Tibial nerve (tissue), 4 donors: ENCODE data around the gene ZNF467. TPM values are rescaled to one million over a fixed set of nuclear protein-coding genes. Genes with fewer than 3 reads are reported as not detected.

Experiments
- DNase-seq, 2 donors: peaks; one replicate each; pipeline ENCODE4 v3.0.0-alpha.2; 2019; ENCODE audit warnings: low spot score in 2 of 2
- H3K27ac ChIP-seq, 4 donors: fragments of 200-600 bp; sonication (generic) in 3 of 4; one replicate each; pipeline ENCODE4 v1.5.1; 2017 to 2019; ENCODE audit warnings: mild to moderate bottlenecking in 1 of 4
- H3K27me3 ChIP-seq, 2 donors: fragments of 200-600 bp; sonication (generic) in 1 of 2; one replicate each; pipeline versions ENCODE4 v1.5.1 to v1.6.0; 2017 to 2019
- H3K36me3 ChIP-seq, 3 donors: fragments of 200-600 bp; sonication (generic); one replicate each; pipeline ENCODE4 v1.5.1; 2018 to 2019
- H3K4me1 ChIP-seq, 4 donors: fragments of 200-600 bp; sonication (generic) in 3 of 4; one replicate each; pipeline ENCODE4 v1.5.1; 2017 to 2019
- H3K4me3 ChIP-seq, 4 donors: fragments of 200-600 bp; sonication (generic) in 3 of 4; one replicate each; pipeline ENCODE4 v1.5.1; 2017 to 2019; ENCODE audit warnings: mild to moderate bottlenecking in 1 of 4, moderate library complexity in 1 of 4
- H3K9me3 ChIP-seq, 4 donors: fragments of 200-600 bp; sonication (generic) in 3 of 4; one replicate each; pipeline ENCODE4 v1.5.1; 2017 to 2019
- CTCF ChIP-seq, 5 experiments: fragments of 200-600 bp in 3 of 5; fragments of 450-650 bp in 2 of 5; sonication (generic) in 3 of 5; IDR thresholded peaks; one replicate each; pipeline ENCODE4 v1.5.1; 2016 to 2019; ENCODE audit warnings: antibody characterized with exemption in 5 of 5, mild to moderate bottlenecking in 3 of 5, moderate library complexity in 2 of 5
- EP300 ChIP-seq, 2 donors: sonication (generic); formaldehyde crosslinking; IDR thresholded peaks; one replicate each; pipeline ENCODE4 v1.6.1; 2017; ENCODE audit warnings: antibody characterized with exemption in 2 of 2, mild to moderate bottlenecking in 1 of 2
- POLR2A ChIP-seq, 2 donors: fragments of 450-650 bp; IDR thresholded peaks; one replicate each; pipeline ENCODE4 v1.6.1; 2017; ENCODE audit warnings: antibody characterized with exemption in 2 of 2, mild to moderate bottlenecking in 2 of 2, moderate library complexity in 2 of 2
- WGBS, 2 donors: methylation state at CpG; one replicate each; pipeline ENCODE4 v1.1.5; 2018; 5-methylcytosine and 5-hydroxymethylcytosine counted together
- total RNA-seq, 4 donors: library from RNA; depleted of rRNA; stranded (reverse); fragments of >200 nt; gene quantifications; one replicate each; pipeline ENCODE4 v1.1.0, GENCODE V29; 2016

ZNF467 gene
- total RNA-seq, 4 donors from 2014 or later = 3.3 to 15.9 (median 5.5) TPM

GRCh38 chr7:149751043-149751775 is 22.2 kb downstream of the ZNF467 start:
- no peaks in the 10 kb centered on the region for H3K36me3 ChIP-seq
- DNase-seq = no peak
- H3K4me1 ChIP-seq = no peaks in the 10 kb centered on the region
- no peak for TF ChIP-seq CTCF (IDR thresholded peaks at IDR 0.05)
- TF ChIP-seq EP300 (IDR thresholded peaks at IDR 0.05) = no peak
- no peak for TF ChIP-seq POLR2A (IDR thresholded peaks at IDR 0.05)
- no peaks in the 10 kb centered on the region for H3K9me3 ChIP-seq
- 53 to 64% methylated on average over 8 of the region's 8 CpGs for WGBS, 2 donors
- no peak overlapping the region for H3K27ac ChIP-seq
- H3K4me3 ChIP-seq = no peak overlapping the region
- no peaks in the 10 kb centered on the region for H3K27me3 ChIP-seq

GRCh38 chr7:149750122-149750845 is 23.1 kb downstream of the ZNF467 start:
- Histone ChIP-seq H3K9me3 (no peaks in the 10 kb centered on the region), H3K4me1 (no peaks in the 10 kb centered on the region), H3K27me3 (no peaks in the 10 kb centered on the region), H3K4me3 (no peak overlapping the region), H3K36me3 (no peaks in the 10 kb centered on the region), H3K27ac (no peak overlapping the region)
- TF ChIP-seq POLR2A (IDR thresholded peaks at IDR 0.05) (no peak), EP300 (IDR thresholded peaks at IDR 0.05) (no peak), CTCF (IDR thresholded peaks at IDR 0.05) (no peak)
- WGBS, 2 donors = 91% methylated on average over 7 to 9 of the region's 9 CpGs
- no peak for DNase-seq

GRCh38 chr7:149748076-149748874 is 25.1 kb downstream of the ZNF467 start:
- Histone ChIP-seq H3K27me3 (peaks cover 0 to 5% of the 10 kb centered on the region in 2 donors), H3K36me3 (no peaks in the 10 kb centered on the region), H3K4me3 (no peak overlapping the region), H3K4me1 (no peaks in the 10 kb centered on the region), H3K9me3 (no peaks in the 10 kb centered on the region), H3K27ac (no peak overlapping the region)
- WGBS, 2 donors = 65 to 70% methylated on average over 6 to 9 of the region's 9 CpGs
- DNase-seq = no peak
- no peak for TF ChIP-seq POLR2A (IDR thresholded peaks at IDR 0.05)

GRCh38 chr7:149743476-149744255 is 29.7 kb downstream of the ZNF467 start:
- no peaks in the 10 kb centered on the region for H3K9me3 ChIP-seq
- H3K4me3 ChIP-seq = no peak overlapping the region
- DNase-seq = no peak
- peaks cover 0 to 20% of the 10 kb centered on the region in 2 donors for H3K27me3 ChIP-seq
- WGBS, 2 donors = 29 to 31% methylated on average over 4 of the region's 4 CpGs
- H3K4me1 ChIP-seq = peaks cover 0 to 11% (median 5%) of the 10 kb centered on the region in 4 donors
- no peak overlapping the region for H3K27ac ChIP-seq
- H3K36me3 ChIP-seq = no peaks in the 10 kb centered on the region
- TF ChIP-seq POLR2A (IDR thresholded peaks at IDR 0.05) = no peak
- TF ChIP-seq EP300 (IDR thresholded peaks at IDR 0.05) = no peak
- no peak for TF ChIP-seq CTCF (IDR thresholded peaks at IDR 0.05)

- Histone ChIP-seq H3K36me3 (no peaks in the 10 kb centered on the region), H3K4me3 (peak overlapping the region in 2 of 4 donors; percentile 14 to 38), H3K27me3 (peaks cover 0 to 25% of the 10 kb centered on the region in 2 donors), H3K27ac (no peak overlapping the region), H3K4me1 (peaks cover 0 to 11% (median 5%) of the 10 kb centered on the region in 4 donors), H3K9me3 (no peaks in the 10 kb centered on the region)
- peak; percentile 36 to 55 for DNase-seq
- WGBS, 2 donors = 1 to 2% methylated on average over 15 to 17 of the region's 17 CpGs
- peak; percentile 81 to 93 (median 87) for TF ChIP-seq CTCF (IDR thresholded peaks at IDR 0.05)
- no peak for TF ChIP-seq POLR2A (IDR thresholded peaks at IDR 0.05)
These were observed 31.2 kb downstream of the ZNF467 start for GRCh38 chr7:149742075-149742701.
